HG03064 (cell line): ENCODE data around the gene OSM.
"Not testable (repeated sequence)": the region's sequence is repeated elsewhere in the genome, so short reads cannot be mapped to it uniquely, and the experiment has no call there.

Source experiments
- ATAC-seq: cut with Tn5 transposase; IDR thresholded peaks from one replicate; pipeline ENCODE4 v1.9.1; 2021; ENCODE audit warnings: low read depth; ENCODE audit not compliant: unreplicated experiment

OSM gene

DNA sequence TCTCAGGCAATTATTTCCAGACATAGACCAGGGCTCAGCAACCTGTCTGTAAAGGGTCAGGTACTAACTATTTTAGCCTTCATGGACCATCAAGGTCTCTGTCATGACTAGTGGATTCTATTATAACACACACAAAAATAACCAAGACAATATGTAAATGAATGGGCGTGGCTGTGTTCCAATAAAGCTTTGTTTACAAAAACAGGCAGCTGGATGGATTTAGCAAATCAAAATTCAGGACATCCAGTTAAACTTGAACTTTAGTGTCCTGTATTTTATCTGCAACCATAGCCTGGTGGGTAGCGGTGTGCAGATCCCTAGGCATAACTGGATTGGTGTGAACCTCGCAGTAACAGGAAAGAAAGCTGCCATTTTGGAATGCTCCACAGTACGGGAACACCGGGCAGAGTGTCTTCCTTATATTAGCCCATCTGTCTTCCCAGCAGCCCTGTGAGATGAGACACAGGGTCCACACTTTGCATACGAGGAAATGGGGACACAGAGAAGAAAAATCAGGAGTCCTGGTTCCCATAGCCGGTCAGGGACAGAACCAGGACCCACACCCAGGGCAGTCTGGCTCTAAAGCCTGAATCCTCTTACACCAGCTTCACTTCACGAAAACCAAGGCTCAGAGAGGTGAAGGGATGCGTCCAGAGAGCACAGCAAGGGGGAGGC is 35.7 kb downstream of the OSM start:
- ATAC-seq = no peak

DNA sequence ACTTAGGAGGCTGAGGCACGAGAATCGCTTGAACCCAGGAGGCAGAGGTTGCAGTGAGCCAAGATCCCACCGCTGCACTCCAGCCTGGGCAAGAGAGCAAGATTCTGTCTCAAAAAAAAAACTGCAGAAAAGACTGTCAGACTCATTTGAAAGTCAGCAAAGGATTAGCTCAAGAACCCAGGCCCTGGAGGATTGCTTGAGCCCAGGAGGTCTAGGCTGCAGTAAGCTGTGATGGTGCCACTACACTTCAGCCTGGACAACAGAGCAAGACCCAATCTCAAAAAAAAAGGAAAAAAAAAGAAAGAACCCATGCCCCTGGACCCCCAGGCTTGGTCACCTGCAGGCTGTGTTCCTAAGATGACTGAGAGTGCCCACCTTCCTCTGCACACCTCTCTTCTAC is 36.3 kb downstream of the OSM start:
- ATAC-seq = no peak

DNA sequence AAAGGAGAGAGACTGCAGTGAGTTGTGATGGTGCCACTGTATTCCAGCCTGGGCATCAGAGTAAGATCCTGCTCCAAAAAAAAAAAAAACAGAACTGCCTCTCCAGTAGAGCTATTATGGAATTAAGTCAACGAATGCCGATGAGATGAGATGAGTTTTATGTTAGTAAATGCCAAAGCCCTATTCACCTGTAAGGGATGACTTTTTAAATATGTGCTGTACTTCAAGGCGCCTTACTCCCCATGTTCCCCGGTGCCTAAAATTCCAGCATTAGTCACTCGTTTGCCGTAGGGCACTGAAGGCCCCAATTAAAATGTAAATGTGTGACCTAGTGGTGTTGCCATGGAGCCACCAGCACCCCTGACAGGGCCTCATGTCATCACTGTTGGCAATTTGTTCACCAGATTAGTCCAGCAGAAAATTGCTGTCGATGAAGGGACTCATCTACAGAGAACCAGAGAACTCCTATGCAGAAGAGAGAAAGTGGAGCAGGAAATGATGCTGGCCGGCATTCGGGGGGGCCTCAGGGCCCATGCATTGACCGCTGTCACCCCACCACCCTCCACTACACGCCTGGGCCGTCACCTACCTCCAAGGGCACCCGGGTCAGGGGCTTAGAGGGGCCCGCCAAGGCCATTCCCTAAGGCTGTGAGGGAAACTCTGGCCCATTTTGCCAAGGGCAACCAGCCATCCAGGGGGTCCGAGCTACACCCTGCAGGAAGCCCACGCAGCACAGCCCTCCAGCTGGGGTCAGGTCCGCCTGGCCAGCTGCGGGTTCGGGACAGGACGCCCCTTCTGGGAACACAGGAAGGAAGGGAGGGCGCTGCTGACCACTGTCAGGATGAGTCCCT is 37.9 kb downstream of the OSM start:
- no peak for ATAC-seq

DNA sequence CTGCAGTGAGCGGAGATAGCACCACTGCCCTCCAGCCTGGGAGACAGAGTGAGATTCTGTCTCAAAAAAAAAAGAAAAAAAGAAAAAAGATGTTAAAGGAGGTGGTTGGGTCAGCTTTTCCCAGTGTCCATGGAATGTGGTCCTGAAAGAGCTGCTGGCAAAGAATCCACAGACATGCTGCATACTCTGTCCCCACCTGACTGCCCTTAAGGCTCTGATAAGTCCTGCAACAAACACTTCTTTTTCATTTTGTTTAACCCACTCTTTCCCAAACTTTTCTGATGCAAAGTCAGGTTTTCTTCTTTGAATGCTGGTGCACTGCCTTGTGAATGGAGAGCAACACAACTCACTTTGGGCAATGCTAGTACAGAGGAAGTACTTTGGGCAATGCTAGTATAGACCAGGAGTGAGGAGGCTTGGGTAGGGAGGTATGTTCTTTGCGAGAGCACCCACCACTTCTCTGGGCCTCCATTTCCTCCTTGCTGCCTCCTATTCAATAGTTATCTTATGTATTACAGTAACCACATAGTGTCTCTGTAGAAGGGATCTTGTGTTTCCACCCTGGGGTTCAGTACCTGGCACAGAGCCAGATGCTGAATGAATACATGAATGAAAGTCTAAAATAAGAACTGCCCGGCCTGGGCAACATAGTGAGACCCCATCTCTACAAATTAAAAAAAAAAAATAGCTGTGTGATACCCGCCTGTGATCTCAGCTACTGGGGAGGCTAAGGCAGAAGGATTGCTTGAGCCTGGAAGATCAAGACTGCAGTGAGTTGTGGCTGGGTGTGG is 39.0 kb downstream of the OSM start:
- ATAC-seq = no peak

DNA sequence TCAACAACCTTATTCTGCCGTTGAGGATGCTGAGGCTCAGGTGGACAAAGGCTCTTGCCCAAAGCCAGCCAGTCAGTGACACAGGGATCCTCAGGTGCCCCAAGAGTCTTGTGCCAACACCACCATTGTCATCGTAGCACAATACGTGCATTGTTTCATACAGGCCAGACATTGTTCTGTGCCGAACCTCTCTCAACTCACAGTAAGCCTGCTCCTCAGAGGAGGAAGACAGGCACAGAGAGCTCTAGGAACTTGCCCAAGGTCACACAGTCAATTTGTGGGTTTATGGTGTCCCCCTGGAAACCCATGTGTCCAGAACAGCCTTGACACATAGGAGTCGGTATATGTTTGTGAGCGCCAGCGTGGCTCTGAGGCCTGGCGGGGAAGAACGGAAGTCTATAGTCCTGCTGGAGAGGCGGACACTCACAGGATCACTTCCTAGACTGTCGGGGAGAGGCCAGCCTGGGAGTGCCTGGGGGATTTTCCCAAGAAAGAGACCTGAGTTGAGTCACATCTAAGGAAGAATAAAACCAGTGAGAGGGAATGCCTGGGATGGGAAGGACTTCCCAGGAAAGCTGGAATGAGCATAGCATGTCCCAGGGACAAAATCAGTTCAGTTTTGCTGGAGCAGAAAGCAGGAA is 40.3 kb downstream of the OSM start:
- ATAC-seq = no peak

DNA sequence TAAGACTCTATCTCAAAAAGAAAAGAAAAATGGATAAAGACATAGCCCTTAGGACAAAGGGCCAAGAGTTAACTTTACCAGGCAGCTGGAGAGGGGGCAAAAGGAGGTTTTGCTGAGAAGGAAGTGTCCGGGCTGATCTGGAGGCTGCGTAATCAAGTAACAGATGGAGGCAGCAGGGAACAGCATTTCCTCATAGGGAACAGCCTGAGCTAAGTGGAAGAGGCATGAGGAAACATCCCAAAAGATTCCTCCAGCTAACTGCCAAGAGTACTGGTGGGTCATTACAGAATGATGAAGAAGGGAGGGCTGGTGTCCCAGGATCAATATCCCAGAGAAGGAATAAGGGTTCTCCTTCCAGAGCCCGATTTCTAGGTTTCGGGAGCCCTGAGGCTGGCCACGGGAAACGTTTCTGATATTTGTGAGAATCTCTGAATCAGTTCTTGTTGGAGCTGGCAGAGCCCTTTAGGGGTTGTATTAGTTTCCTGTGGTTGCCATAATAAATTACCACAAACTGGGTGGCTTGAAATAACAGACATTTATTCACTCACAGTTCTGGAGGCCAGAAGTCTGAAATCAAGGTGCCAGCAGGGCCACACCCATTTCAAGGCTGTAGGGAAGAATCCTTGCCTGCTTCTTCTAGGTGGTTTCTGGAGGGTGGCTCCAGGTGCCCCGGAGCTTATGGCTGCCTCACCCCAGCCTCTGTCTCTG is 41.3 kb downstream of the OSM start:
- no peak for ATAC-seq

DNA sequence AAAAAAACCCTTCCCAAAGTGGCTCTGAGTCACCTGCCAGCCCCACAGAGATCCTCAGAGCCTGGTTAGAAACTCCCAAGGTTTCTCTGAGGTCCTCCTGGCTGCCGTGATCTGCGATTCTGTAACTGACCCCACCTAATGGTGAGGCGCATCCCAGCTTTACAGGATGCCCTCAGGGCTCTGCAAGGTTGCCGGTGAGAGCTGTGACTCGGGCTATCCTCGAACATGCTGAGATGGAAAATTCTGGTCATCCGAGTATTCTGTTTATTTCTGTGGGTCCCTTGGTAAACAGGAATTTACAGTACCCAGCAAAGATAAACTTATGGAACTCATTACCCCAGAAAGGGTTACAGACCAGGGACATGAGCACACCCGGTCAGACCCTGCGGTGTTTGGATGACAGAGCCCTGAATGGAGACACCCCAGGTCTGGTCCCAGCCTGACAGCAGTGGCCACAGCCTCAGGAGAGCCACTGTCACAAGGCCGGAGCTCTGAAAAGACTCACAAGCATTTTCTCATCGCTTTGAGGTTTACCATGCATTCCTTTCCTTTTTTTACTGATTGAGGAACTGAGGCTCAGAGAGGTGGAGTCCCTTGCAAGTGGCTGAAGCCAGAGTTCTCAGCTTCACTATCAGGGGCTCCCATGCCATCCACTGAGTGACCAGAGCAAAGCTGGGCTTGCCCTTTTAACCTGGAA is 42.3 kb downstream of the OSM start:
- no peak for ATAC-seq

DNA sequence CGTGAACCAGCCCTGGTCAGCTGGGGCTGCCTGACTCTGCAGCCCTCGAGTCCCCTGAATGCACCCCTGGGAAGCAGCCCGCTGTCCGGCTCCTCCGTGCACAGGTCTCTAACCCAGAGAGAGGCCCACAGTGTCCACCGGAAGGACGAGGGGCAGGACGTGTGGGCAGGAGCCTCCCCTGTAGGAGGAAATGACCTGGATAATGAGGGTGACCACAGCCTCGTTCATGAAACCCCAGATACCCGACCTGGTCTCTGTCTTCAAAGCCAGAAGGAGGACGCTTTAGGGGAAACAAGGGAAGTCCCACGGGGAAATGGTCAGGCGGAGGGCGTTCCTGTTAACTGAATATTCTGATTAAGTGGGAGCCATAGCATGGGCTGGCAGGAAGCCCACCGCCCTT is 43.3 kb downstream of the OSM start:
- ATAC-seq = no peak

DNA sequence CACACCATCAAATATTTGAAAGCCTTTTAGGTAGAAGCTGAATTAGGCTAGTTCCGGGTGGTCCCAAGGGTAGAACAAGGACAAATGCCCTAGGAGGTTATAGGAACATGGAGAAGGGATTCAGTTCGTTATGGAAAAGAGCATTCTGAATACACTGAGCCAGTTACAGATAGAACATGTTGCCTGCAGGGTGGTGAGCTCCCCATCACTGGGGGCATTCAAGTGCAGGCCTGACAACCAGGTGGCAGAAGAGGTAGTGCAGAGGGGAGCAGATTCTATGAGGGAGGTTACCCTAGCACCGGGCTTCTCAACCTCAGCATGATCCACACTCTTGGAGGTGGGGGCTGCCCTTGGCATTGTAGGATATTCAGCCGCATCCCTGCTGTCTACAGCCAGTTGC is 44.3 kb downstream of the OSM start:
- ATAC-seq = no peak

DNA sequence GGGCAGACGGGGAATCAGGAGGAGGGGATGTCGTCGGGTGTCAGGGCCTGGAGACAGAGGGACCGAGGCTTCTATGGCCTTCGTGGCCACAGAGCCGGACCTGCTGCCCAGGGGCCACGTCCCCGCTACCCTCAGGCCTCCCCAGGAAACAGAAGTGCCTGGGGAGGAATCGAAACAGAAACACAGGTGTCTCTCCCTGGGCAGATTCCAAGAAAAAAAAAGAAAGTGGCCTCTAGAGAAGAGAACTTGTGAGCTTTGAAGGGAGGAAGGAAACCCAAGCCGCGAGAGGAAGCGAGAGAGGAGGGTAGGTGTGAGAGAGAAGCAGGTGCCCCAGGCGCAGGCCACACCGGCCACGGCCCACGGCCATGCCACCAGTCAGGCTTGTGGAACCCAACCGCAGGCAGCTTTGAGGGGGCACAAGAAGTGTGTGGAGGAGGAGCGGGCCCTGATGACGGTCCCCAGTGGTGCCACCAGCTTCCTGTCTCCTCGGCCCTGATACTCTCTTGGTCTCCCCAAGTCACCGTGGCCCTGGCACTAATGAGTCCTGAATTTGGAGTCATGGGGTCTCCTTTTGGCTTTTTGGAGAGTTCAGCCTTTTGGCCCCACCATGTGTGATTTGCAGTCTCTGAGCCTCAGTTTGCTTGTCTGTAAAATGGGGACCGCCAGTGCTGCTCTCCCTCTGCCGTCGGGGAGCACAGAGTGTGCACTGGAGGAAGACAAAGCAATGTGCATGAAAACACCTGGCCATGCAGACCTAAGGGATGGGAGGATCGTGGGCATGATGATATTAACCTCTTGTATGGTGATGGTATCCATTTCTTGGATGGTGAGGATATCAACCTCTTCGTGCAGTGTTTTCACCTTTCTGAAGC is 45.3 kb downstream of the OSM start:
- ATAC-seq = no peak

DNA sequence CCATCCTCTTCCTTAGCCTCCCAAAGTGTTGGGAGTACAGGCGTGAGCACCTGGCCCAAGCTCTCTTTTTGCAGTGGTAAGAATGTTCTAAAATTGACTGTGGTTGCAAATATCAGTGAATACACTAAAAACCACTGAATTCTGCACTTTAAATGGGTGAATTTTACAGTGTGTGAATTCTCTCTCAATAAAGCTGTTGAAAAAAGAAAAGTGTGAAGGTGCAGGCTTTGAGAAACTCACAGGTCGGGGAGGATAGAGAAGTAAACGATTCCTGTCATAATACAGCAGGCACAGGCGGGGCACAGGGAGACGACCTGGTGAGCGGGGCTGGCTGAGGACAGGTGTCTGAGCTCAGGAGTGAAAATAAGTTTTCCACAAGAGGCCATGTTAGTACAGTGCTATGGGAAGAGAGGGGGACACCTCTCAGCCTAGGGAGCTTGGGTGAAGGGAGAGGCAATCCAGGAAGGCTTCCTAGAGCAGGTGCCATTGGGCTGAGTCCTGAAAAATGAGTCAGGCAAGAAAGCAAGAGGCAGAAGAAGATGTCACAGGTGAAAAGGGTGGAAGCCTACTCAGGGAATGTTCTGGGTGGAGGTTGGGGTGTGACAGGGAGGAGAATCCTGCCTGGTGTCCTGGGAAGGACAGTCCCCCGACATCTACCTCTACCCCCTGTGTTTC is 46.2 kb downstream of the OSM start:
- no peak for ATAC-seq

DNA sequence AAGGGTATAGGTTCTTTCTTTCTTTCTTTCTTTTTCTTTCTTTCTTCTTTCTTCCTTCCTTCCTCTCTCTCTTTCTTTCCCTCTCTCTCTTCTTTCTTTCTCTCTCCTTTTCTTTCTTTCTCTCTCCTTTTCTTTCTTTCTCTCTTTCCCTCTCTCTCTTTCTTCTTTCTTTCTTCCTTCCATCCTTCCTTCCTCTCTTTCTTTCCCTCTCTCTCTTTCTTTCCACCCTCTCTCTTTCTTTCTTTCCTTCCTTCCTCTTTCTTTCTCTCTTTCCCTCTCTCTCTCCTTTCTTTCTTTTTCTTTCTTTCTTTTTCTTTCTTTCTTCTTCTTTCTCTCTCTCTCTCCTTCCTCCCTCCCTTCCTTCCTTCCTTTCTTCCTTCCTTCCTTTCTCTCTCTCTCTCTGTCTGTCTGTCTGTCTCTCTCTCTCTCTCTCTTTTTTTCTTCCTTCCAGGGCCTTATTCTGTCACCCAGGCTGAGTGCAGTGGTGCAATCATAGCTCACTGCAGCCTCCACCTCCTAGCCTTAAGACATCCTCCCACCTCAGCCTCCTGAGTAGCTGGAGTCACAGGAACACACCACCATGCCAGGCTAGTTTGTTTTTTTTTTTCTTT is 46.9 kb downstream of the OSM start:
- no peak for ATAC-seq

DNA sequence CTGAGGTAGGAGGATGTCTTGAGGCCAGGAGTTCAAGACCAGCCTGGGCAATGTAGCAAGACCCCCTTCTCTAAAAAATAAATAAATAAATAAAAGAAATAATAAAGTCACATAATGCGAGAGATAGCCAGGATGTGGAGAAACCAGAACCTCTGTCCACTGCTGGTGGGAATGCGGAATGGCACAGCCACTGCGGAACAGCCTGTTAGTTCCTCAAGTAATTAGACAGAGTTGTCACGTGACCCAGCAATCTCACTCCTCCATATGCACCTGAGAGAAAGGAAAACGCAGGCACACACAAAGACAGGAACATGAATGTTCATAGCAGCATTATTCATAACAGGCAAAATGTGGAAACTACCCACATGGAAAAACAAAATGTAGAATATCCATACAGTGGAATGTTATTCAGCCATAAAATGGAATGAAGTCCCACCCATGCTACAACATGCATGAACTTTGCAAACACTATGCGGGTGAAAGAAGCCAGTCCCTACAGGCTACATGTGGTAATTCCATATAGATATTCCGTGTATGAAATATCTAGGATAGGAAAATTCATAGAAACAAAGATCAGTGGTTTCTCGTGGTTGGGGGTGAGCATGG is 47.5 kb downstream of the OSM start:
- ATAC-seq = no peak

DNA sequence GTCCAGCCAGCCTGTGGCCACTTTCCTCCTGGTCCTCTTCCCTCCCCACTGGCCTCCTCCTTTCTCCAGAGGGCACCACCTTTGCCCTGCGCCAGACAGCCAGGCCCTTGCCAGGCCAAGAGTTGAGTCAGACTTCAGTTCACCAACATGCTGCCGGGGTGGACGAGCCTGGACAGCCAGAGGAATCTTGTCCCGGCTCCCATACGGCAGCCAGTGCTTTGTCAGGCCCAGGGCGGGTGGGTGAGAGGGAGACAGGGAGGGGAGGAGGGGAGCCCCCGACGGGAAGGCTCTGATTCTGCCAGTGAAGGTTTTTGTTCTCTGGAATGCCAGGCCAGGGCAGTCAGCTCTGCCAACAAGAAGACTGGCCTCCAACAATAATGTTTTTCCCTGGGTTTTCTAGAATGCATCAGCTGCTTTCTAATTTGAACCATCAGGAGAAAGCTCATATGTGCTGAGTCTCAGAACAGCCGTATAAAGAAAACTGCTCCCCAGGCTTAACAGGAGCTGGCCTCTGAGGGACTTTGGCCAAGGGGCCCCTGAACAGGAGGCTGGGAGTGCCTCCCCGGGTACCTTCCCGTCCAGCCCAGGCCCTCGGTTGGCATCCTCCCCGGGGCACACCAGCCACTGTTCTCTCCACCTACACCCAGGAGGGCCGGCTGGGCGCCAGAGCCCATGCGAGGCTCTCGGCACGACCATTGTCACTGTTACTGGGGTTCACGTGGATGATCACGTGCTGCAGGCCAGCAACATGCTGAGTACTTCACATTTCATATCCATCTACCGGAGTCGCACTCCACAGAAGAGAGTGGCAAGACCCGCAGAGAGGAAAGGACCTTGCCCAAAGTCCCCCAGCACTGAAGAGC is 48.7 kb downstream of the OSM start:
- no peak for ATAC-seq

DNA sequence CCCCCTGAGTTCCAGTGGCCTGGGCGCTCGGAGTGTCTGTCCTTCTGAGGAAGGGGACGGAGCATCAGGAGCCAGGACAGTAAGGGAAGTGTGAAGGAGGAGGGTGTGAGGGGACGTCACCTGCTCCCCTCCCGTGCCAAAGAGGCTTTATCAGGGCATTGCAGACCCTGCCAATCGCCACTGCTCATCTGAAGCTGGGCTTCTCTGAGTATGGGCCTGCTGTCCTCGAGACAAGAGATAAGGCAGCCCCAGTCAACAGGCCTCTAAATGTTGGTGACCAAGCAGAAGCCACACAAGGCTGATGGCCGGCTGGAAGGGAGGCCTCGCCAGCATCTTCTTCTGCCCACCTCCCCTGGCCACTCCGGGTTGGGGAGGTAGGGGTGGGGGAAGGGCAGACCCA is 49.9 kb downstream of the OSM start:
- ATAC-seq = no peak

DNA sequence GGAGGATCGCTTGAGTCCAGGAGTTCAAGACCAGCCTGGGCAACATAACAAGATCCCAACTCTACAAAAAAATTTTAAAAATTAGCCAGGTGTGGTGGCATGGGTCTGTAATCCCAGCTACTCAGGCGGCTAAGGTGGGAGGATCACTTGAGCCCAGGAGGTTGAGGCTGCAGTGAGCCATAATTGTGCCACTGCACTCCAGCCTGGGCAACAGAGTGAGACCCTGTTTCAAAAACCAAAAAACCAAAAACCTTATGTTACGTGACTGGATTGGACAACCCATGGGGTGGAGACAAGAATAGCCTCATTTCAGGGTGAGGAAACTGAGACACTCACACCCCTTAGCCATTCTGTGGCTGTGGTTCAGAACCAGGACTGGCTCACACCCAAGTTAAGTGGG is 50.4 kb downstream of the OSM start:
- ATAC-seq = not testable (repeated sequence)
